Activated CD4-positive, alpha-beta T cell treated with anti-CD3 and anti-CD28 coated beads for 24 hours (primary cell): Measurements from ENCODE around the gene NAA15.
"Not testable (repeated sequence)": the region's sequence is repeated elsewhere in the genome, so short reads cannot be mapped to it uniquely, and the experiment has no call there.

Experiments
- DNase-seq, 2 donors: peaks; one replicate each; pipeline ENCODE4 v3.0.0-alpha.2; 2020; ENCODE audit warnings: low read depth in 2 of 2

Gene NAA15

DNA sequence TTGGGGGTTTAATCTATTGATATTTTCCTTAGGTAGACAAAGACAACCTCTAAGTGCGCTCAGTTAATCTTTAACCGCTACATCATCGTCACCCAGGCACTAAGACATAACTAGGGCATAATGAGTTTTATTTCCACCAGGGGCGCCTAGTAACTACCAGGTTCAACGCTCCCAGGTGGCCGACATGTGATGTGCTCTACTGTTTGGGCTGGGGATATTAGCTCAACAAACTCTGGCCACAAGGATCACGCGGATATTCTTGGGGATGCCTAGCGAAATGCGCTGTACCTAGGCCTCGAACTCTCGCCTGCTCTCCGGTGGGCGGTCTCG, 151.7 kb downstream of the NAA15 start:
- DNase-seq: peak in 1 of 2 donors; percentile 33

DNA sequence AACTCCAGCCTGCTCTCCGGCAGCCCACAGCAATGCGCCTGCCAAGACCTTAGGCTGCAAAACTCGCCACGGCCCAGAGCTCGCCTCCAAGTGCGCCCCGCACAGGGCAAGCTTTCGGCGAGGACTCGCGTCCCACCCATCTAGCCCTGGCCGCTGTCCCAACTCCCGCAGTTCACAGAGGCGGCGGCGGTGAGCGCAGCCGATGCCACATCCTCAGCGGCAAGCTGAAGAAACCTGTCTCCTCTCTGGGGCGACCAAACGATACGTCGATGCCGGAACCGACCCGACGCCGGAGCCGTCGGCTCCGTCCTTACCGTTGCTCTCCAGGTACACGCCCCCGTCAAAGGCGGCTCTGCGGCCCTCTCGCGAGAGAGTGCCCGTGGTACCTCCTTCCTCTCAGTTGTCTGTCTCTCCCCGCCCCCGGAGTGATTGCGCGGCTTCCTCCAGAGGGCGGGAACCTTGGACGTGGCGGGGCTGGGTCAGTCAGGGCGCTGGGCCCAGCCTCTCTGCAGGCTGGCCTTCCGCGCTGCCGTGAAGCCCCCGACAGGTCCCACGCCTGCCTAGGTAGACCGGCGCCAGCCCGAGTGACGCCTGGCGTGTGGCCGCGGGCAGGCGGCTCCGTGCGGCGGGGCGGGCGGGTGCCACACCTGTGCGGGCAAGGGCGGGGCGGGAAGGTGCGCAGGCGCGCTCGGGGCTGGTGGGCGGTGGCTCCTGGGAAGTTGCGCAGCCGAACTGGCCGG, 152.2 kb downstream of the NAA15 start:
- peak; percentile 91 to 92 for DNase-seq

DNA sequence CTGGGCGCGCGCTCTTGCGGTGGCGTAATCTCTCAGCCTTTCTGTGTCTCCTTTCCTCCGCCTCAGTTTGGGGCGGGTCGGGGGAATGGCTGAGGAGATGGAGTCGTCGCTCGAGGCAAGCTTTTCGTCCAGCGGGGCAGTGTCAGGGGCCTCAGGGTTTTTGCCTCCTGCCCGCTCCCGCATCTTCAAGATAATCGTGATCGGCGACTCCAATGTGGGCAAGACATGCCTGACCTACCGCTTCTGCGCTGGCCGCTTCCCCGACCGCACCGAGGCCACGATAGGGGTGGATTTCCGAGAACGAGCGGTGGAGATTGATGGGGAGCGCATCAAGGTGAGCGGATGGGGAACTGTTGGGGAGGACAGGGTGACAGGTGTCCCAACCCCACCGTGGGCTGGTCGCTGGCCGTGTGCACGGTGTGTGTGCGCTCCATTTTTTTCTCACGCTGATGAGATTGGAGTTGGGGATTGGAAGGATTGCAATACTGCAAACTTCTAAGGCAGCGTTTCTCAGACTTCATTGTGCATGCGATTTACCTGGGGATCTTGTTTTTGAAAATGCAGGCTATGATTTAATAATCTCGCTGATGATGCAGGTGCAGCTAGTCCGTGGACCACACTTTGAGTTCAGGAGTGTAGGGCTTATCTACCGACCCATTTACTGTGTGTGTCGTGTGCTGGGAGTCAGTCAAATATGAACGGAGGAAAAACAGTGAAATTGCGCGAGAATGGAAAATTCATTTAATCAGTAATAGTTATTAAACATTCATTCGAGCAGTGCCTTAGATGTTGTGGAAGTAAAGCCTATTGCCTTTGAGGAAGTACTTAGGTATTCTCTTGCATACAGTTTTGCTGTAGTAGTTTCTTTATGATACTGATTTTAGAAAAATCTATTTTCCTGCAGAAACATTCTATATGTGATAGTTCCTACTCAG, 153.1 kb downstream of the NAA15 start, which contains the start of gene RAB33B:
Gene RAB33B (plus strand): TSS at position 11 of the 935 bp plus-strand sequence. CDS start 75 bp downstream, at position 86.
- DNase-seq: no peak

DNA sequence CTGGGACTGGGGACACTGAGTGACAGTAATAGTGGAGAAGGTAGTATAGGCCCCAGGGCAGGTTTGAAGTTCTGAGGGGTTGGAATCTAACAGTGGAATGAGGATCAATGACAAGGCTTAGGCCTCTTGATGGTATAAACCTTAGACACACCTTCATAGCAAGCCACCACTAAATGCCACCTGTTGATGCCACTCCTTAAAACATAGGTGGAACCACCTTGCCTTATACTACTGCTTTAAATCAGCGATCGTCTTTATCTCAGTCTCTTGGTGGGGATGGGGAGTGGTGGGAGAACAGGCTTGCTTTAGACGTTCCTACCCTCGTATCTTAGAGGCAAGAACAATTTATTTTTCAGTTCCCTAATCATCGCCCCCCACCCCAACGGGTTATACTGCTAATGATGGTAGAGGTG, 153.8 kb downstream of the NAA15 start:
- no peak for DNase-seq

DNA sequence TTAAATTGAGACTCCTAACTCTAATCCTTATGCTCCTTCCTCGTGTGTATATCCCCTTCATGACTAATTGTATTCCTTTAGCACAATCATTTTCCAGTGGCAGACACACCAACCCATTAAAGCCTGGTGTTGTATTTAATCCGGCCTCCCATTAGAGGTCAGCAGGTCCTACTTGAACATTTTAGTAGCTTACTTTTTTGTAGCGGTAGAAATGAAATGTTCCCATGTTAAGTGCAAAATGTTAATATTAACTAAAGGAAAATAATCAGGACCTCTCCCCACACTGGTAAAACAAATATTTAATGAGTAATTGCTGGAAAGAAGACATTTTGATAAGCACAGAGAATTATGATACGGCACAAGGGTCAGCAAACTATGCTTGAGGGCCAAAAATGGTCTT, 156.0 kb downstream of the NAA15 start:
- no peak for DNase-seq

DNA sequence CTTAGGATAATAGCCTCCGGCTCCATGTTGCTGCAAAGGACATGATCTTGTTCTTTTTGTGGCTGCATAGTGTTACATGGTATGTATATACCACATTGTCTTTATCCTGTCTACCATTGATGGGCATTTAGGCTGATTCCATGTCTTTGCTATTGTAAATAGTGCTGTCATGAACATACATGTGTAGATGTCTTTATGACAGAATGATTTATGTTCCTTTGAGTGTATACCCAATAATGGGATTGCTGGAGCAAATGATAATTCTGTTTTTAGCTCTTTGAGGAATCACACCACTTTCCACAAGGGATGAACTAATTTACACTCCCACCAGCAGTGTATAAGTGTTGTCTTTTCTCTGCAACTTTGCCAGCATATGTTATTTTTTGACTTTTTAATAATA, 157.2 kb downstream of the NAA15 start:
- no peak for DNase-seq

DNA sequence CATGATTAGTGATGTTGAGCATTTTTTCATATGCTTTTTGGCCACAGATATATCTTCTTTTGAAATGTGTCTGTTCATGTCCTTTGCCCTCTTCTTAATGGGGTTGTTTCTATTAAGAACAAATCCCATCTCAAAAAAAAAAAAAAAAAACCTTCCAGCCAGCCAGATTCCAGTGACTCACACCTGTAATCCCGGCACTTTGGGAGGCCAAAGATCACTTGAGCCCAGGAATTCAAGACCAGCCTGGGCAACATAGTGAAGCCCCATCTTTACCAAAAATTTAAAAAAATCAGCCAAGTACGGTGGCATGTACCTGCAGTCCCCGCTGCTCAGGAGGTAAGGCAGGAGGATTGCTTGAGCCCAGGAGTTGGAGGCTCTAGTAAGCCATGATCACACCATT, 157.7 kb downstream of the NAA15 start:
- no peak for DNase-seq

DNA sequence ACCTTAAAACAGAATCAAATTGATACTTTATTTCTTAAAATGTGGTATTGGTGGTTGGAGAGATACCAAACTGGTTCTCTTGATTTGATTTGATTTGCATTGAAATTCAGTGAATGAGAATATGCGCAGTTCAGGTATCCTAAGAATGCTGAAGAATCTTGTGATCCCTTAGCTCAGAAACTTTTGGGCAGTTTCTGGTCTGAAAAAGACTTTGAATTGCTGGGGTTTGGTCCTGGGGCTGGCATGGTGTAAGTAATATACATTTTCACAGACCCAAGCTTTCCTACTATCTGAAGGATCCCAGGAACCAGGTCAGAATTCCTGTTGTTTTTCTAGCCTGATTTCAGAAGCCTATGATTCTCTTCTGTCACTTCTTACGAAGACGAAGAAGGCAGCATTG, 159.3 kb downstream of the NAA15 start:
- DNase-seq: no peak

DNA sequence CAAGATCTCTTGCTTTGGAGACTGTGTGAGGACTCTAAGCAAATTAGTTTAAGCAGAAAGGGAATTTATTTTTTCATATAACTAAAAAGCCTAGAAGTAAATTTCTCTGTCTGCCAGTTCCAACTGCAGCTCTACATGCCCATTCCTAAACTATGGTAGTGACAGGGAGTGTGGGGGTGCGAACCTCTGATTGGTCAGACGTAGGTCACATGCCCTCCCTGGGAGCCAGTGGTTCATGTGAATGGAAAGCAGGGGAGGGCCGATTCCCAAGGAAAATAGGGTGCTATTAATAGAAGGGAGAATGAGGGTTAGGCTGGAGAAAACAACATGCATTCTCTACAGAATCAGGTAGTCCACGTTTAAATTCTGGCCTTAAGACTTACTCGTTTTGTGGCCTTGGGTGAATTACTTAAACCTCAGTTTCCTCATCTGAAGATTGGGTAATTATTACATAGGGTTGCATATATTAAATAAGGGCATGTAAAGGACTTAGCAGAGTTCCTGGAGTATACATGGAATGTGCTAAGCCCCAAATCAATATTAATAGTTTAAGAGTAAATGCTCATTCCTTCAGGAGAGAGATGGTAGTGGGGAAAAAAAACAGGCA, 159.8 kb downstream of the NAA15 start:
- no peak for DNase-seq

DNA sequence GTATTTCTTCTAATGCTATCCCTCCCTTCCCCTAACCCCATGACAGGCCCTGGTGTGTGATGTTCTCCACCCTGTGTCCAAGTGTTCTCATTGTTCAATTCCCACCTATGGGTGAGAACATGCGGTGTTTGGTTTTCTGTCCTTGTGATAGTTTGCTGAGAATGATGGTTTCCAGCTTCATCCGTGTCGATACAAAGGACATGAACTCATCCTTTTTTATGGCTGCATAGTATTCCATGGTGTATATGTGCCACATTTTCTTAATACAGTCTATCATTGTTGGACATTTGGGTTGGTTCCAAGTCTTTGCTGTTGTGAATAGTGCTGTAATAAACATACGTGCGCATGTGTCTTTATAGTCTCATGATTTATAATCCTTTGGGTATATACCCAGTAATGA, 163.2 kb downstream of the NAA15 start:
- not testable (repeated sequence) for DNase-seq

DNA sequence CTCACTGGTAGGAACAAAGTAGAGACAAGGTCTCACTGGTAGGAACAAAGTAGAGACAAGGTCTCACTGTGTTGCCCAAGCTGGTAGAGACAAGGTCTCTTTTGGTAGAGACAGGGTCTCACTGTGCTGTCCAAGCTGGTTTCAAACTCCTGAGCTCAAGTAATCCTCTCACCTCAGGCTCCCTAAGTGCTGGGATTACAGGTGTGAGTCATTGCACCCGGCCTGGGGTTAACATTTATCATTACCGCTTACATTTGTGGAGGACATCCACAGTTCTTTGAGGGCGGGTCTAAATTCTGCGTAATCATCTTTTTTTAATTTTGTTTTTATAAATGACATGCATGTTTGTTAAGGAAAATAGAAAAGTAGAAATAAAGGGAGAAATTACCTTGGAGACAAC, 164.6 kb downstream of the NAA15 start:
- no peak for DNase-seq

DNA sequence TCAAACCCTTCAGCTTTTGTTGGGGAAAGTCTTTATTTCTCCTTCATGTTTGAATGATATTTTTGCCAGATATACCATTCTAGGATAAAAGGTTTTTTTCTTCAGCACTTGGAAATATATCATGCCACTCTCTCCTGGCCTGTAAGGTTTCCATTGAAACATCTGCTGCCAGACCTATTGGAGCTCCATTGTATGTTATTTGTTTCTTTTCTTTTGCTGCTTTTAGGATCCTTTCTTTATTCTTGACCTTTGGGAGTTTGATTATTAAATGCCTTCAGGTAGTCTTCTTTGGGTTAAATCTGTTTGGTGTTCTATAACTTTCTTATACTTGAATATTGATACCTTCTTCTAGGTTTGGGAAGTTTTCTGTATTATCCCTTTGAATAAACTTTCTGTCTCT, 167.5 kb downstream of the NAA15 start:
- not testable (repeated sequence) for DNase-seq

DNA sequence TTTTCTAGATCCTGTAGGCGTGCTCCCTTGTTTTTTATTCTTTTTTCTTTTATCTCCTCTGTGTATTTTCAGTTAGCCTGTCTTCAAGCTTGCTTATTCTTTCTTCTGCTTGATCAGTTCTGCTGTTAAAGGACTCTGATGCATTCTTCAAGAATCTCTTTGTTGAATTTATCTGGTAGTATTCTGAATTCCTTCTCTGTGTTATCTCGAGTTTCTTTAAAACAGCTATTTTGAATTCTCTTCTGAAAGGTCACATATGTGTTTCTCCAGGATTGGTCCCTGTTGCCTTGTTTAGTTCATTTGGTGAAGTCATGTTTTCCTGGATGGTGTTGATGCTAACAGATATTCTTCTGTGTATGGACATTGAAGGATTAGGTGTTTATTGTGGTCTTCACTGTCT, 167.9 kb downstream of the NAA15 start:
- no peak for DNase-seq
